ENCODE measurements around the gene ABCG2. TPM values are rescaled to one million over a fixed set of nuclear protein-coding genes. Genes with fewer than 3 reads are reported as not detected.
"Not testable (repeated sequence)": the region's sequence is repeated elsewhere in the genome, so short reads cannot be mapped to it uniquely, and the experiment has no call there.

Gene ABCG2
- total RNA-seq, 4 donors from 2014 or later, result 17.3 to 272 (median 125) TPM

GRCh38 chr4:88166608-88167007 lies 8.2 kb upstream of the ABCG2 start:
- no peak for TF ChIP-seq POLR2A (IDR thresholded peaks at IDR 0.05)
- TF ChIP-seq, protein P1, sequence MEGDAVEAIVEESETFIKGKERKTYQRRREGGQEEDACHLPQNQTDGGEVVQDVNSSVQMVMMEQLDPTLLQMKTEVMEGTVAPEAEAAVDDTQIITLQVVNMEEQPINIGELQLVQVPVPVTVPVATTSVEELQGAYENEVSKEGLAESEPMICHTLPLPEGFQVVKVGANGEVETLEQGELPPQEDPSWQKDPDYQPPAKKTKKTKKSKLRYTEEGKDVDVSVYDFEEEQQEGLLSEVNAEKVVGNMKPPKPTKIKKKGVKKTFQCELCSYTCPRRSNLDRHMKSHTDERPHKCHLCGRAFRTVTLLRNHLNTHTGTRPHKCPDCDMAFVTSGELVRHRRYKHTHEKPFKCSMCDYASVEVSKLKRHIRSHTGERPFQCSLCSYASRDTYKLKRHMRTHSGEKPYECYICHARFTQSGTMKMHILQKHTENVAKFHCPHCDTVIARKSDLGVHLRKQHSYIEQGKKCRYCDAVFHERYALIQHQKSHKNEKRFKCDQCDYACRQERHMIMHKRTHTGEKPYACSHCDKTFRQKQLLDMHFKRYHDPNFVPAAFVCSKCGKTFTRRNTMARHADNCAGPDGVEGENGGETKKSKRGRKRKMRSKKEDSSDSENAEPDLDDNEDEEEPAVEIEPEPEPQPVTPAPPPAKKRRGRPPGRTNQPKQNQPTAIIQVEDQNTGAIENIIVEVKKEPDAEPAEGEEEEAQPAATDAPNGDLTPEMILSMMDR (IDR thresholded peaks at IDR 0.05), result no peak
- no peak overlapping the region for H3K27ac ChIP-seq
- DNase-seq, result no peak
- no peaks in the 10 kb centered on the region for H3K36me3 ChIP-seq
- H3K9me3 ChIP-seq, result no peaks in the 10 kb centered on the region
- no peak overlapping the region for H3K4me3 ChIP-seq
- no peaks in the 10 kb centered on the region for H3K27me3 ChIP-seq
- peaks cover 0 to 11% (median 0%) of the 10 kb centered on the region in 4 donors for H3K4me1 ChIP-seq

- no peaks in the 10 kb centered on the region for H3K36me3 ChIP-seq
- peaks cover 0 to 8% (median 2%) of the 10 kb centered on the region in 4 donors for H3K4me1 ChIP-seq
- TF ChIP-seq POLR2A (IDR thresholded peaks at IDR 0.05), result no peak
- TF ChIP-seq, protein P1 (IDR thresholded peaks at IDR 0.05), result no peak
- no peaks in the 10 kb centered on the region for H3K27me3 ChIP-seq
- H3K4me3 ChIP-seq, result no peak overlapping the region
- H3K27ac ChIP-seq, result no peak overlapping the region
- no peaks in the 10 kb centered on the region for H3K9me3 ChIP-seq
- no peak for DNase-seq
Observed at GRCh38 chr4:88163336-88163735, 4.9 kb upstream of the ABCG2 start.

- H3K4me1 ChIP-seq, result peaks cover 0 to 8% (median 2%) of the 10 kb centered on the region in 4 donors
- no peaks in the 10 kb centered on the region for H3K27me3 ChIP-seq
- H3K9me3 ChIP-seq, result no peaks in the 10 kb centered on the region
- no peak for TF ChIP-seq POLR2A (IDR thresholded peaks at IDR 0.05)
- TF ChIP-seq, protein P1 (IDR thresholded peaks at IDR 0.05), result no peak
- peak in 1 of 3 donors; percentile 68 for DNase-seq
- H3K27ac ChIP-seq, result no peak overlapping the region
- H3K36me3 ChIP-seq, result no peaks in the 10 kb centered on the region
- H3K4me3 ChIP-seq, result no peak overlapping the region
Observed at GRCh38 chr4:88162626-88163025, 4.2 kb upstream of the ABCG2 start.

GRCh38 chr4:88159229-88159725 lies 838 bp upstream of the ABCG2 start:
- Histone ChIP-seq H3K9me3 (no peaks in the 10 kb centered on the region), H3K27me3 (no peaks in the 10 kb centered on the region), H3K4me1 (peaks cover 0 to 8% (median 2%) of the 10 kb centered on the region in 4 donors), H3K36me3 (no peaks in the 10 kb centered on the region), H3K4me3 (peak overlapping the region; percentile 44 to 67 (median 56)), H3K27ac (peak overlapping the region in 3 of 4 donors; percentile 70 to 84 (median 83))
- TF ChIP-seq, protein P1 (IDR thresholded peaks at IDR 0.05), result no peak
- no peak for TF ChIP-seq POLR2A (IDR thresholded peaks at IDR 0.05)
- no peak for DNase-seq

DNA sequence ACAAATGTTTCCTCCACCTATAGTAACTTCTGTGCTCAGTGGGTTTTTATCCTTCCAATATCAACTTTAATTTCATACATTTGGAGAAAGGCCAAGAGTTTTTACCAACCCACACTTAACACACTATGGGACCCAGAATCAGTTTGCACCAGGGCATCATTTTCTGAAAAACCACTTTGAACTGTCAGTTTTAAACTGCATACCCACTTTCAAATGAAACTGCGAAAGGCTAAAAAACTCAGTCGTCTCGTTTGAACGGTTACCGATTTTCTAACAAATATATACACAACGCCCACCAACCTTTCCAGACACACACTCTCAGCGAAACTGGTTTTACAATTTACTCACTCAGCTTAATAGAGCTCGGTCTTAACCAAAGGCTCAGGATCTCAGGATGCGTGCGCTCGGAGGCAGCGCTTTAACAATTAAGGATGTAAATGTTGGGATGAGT lies 376 bp downstream of the ABCG2 start:
- no peaks in the 10 kb centered on the region for H3K27me3 ChIP-seq
- no peaks in the 10 kb centered on the region for H3K9me3 ChIP-seq
- H3K4me3 ChIP-seq, result peak overlapping the region; percentile 44 to 67 (median 56)
- no peak for DNase-seq
- TF ChIP-seq POLR2A (IDR thresholded peaks at IDR 0.05), result no peak
- TF ChIP-seq, protein P1 (IDR thresholded peaks at IDR 0.05), result no peak
- H3K4me1 ChIP-seq, result peaks cover 0 to 8% (median 2%) of the 10 kb centered on the region in 4 donors
- peak overlapping the region in 3 of 4 donors; percentile 70 to 84 (median 83) for H3K27ac ChIP-seq
- no peaks in the 10 kb centered on the region for H3K36me3 ChIP-seq

DNA sequence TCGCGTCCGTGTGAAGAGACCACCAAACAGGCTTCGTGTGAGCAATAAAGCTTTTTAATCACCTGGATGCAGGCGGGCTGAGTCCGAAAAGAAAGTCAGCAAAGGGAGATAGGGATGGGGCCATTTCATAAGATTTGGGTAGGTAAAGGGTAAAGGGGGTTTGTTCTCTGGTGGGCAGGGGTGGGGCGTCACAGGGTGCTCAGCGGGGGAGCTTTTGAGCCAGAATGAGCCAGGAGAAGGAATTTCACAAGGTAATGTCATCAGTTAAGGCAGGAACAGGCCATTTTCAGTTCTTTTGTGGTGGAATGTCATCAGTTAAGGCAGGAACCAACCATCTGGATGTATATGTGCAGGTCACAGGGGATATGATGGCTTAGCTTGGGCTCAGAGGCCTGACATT lies 6.1 kb downstream of the ABCG2 start:
- not testable (repeated sequence) for H3K27me3 ChIP-seq, DNase-seq, H3K36me3 ChIP-seq, H3K4me1 ChIP-seq, H3K4me3 ChIP-seq, H3K27ac ChIP-seq, H3K9me3 ChIP-seq

Measured in Peyer's patch (tissue), 4 donors.